ENCODE results near the gene STC2. TPM values are rescaled to one million over a fixed set of nuclear protein-coding genes. Genes with fewer than 3 reads are reported as not detected.

Gene STC2
- total RNA-seq, 1 donor from 2014 or later = 10.3 TPM

- DNase-seq (ENCODE audit: low spot score) = no peak
These were observed 15.4 kb downstream of the STC2 start for GRCh38 chr5:173312821-173313220.

- no peak for DNase-seq (ENCODE audit: low spot score)
These were observed 16.2 kb downstream of the STC2 start for GRCh38 chr5:173311818-173312585.

- DNase-seq (ENCODE audit: low spot score) = no peak
These were observed 17.1 kb downstream of the STC2 start for GRCh38 chr5:173310861-173311785.

GRCh38 chr5:173310218-173310769 lies 17.9 kb downstream of the STC2 start:
- DNase-seq (ENCODE audit: low spot score) = no peak

- DNase-seq (ENCODE audit: low spot score) = no peak
These were observed 18.5 kb downstream of the STC2 start for GRCh38 chr5:173309731-173310130.

GRCh38 chr5:173308226-173308625 lies 20.0 kb downstream of the STC2 start:
- DNase-seq (ENCODE audit: low spot score) = no peak

- DNase-seq (ENCODE audit: low spot score) = no peak
These were observed 20.5 kb downstream of the STC2 start for GRCh38 chr5:173307695-173308094.

GRCh38 chr5:173306695-173307094 lies 21.5 kb downstream of the STC2 start:
- no peak for DNase-seq (ENCODE audit: low spot score)

- DNase-seq (ENCODE audit: low spot score) = no peak
These were observed 23.6 kb downstream of the STC2 start for GRCh38 chr5:173304591-173304988.

GRCh38 chr5:173303878-173304590 lies 24.2 kb downstream of the STC2 start:
- DNase-seq (ENCODE audit: low spot score) = no peak

- no peak for DNase-seq (ENCODE audit: low spot score)
These were observed 25.6 kb downstream of the STC2 start for GRCh38 chr5:173302546-173303155.

- DNase-seq (ENCODE audit: low spot score) = no peak
These were observed 26.3 kb downstream of the STC2 start for GRCh38 chr5:173301695-173302545.

GRCh38 chr5:173300389-173301047 lies 27.7 kb downstream of the STC2 start:
- no peak for DNase-seq (ENCODE audit: low spot score)

- no peak for DNase-seq (ENCODE audit: low spot score)
These were observed 28.4 kb downstream of the STC2 start for GRCh38 chr5:173299820-173300219.

GRCh38 chr5:173298213-173298926 lies 29.8 kb downstream of the STC2 start:
- DNase-seq (ENCODE audit: low spot score) = no peak

- DNase-seq (ENCODE audit: low spot score) = no peak
These were observed 30.4 kb downstream of the STC2 start for GRCh38 chr5:173297813-173298212.

- DNase-seq (ENCODE audit: low spot score) = no peak
These were observed 31.2 kb downstream of the STC2 start for GRCh38 chr5:173296737-173297676.

GRCh38 chr5:173295796-173296195 lies 32.4 kb downstream of the STC2 start:
- no peak for DNase-seq (ENCODE audit: low spot score)
